Measurements from ENCODE around the gene N4BP3.

DNA sequence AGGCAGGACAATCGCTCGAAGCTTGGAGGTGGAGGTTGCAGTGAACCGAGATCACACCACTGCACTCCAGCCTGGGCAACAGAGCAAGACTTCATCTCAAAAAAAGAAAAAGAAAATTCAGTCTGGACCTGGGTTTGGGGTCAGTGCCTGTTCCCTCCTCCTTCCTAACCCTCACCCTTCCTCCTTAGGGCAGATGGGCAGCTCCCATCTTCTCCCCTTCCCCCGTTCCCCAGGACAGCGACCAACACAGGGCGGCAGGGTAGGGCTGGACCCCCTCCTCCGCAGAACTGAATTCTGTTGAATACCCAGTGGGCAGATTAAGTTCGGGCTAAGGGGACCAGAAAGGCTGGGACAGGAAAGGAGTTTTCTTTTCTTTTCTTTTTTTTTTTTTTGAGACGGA lies 16.0 kb downstream of the N4BP3 start:
- TF ChIP-seq, protein P1, sequence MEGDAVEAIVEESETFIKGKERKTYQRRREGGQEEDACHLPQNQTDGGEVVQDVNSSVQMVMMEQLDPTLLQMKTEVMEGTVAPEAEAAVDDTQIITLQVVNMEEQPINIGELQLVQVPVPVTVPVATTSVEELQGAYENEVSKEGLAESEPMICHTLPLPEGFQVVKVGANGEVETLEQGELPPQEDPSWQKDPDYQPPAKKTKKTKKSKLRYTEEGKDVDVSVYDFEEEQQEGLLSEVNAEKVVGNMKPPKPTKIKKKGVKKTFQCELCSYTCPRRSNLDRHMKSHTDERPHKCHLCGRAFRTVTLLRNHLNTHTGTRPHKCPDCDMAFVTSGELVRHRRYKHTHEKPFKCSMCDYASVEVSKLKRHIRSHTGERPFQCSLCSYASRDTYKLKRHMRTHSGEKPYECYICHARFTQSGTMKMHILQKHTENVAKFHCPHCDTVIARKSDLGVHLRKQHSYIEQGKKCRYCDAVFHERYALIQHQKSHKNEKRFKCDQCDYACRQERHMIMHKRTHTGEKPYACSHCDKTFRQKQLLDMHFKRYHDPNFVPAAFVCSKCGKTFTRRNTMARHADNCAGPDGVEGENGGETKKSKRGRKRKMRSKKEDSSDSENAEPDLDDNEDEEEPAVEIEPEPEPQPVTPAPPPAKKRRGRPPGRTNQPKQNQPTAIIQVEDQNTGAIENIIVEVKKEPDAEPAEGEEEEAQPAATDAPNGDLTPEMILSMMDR (IDR thresholded peaks at IDR 0.05), result no peak
- TF ChIP-seq POLR2A (IDR thresholded peaks at IDR 0.05), result no peak
- TF ChIP-seq POLR2AphosphoS5 (IDR thresholded peaks at IDR 0.05), result no peak
